Activated CD8-positive, alpha-beta memory T cell treated with anti-CD3 and anti-CD28 coated beads for 1 hour (primary cell): ENCODE measurements around the gene ARL16.

ENCODE experiments used
- DNase-seq, 2 donors: peaks; one replicate each; pipeline ENCODE4 v3.0.0-alpha.2; 2020; ENCODE audit warnings: low read depth in 1 of 2; ENCODE audit errors: extremely low read depth in 1 of 2

ARL16 gene

GRCh38 chr17:81683584-81684441, at the start of gene ARL16, which contains the start of gene HGS:
TSS of gene ARL16 (minus strand) at chr17:81683797. CDS start at chr17:81683753, 44 bp downstream.
TSS of gene HGS (plus strand) at chr17:81684011. CDS start at chr17:81684067, 56 bp downstream.
- DNase-seq: peak; percentile 93 to 96

- DNase-seq: no peak
Observed at GRCh38 chr17:81727324-81728031, 43.9 kb upstream of the ARL16 start.

GRCh38 chr17:81726004-81726403, 42.4 kb upstream of the ARL16 start:
- DNase-seq: no peak

- DNase-seq: no peak
Observed at GRCh38 chr17:81725439-81725838, 41.8 kb upstream of the ARL16 start.

GRCh38 chr17:81723651-81724209, 40.1 kb upstream of the ARL16 start:
- DNase-seq: no peak

- no peak for DNase-seq
Observed at GRCh38 chr17:81722184-81723120, 38.9 kb upstream of the ARL16 start.

GRCh38 chr17:81720267-81721071, 36.9 kb upstream of the ARL16 start:
- no peak for DNase-seq

GRCh38 chr17:81719410-81720266, 36.0 kb upstream of the ARL16 start:
- no peak for DNase-seq

GRCh38 chr17:81717766-81718089, 34.1 kb upstream of the ARL16 start:
- DNase-seq: no peak

- DNase-seq: no peak
Observed at GRCh38 chr17:81717049-81717765, 33.6 kb upstream of the ARL16 start.

GRCh38 chr17:81716674-81716996, 33.0 kb upstream of the ARL16 start:
- DNase-seq: no peak

- no peak for DNase-seq
Observed at GRCh38 chr17:81715872-81716673, 32.5 kb upstream of the ARL16 start.

GRCh38 chr17:81715107-81715871, 31.7 kb upstream of the ARL16 start:
- no peak for DNase-seq

- DNase-seq: no peak
Observed at GRCh38 chr17:81714412-81715106, 31.0 kb upstream of the ARL16 start.

GRCh38 chr17:81713556-81714411, 30.2 kb upstream of the ARL16 start:
- no peak for DNase-seq
